Inferior parietal cortex (tissue), 1 donor: ENCODE data around the gene HIPK4.
"Not testable (repeated sequence)": the region's sequence is repeated elsewhere in the genome, so short reads cannot be mapped to it uniquely, and the experiment has no call there.

Experiments
- DNase-seq: peaks from one replicate; pipeline ENCODE4 v3.0.0-alpha.2; 2016; ENCODE audit errors: extremely low spot score

Gene HIPK4

GRCh38 chr19:40390084-40390742, at the start of gene HIPK4:
TSS of gene HIPK4 (minus strand) at chr19:40390181. CDS start at chr19:40389902, 279 bp downstream.
- no peak for DNase-seq

GRCh38 chr19:40438284-40438683, 48.3 kb upstream of the HIPK4 start:
- DNase-seq, result no peak

- peak; percentile 69 for DNase-seq
Measured at GRCh38 chr19:40433391-40434216, 43.6 kb upstream of the HIPK4 start.

- not testable (repeated sequence) for DNase-seq
Measured at GRCh38 chr19:40432760-40433159, 42.8 kb upstream of the HIPK4 start.

- no peak for DNase-seq
Measured at GRCh38 chr19:40431698-40432097, 41.7 kb upstream of the HIPK4 start.

- not testable (repeated sequence) for DNase-seq
Measured at GRCh38 chr19:40430242-40430641, 40.3 kb upstream of the HIPK4 start.

GRCh38 chr19:40428197-40428596, 38.2 kb upstream of the HIPK4 start:
- DNase-seq, result not testable (repeated sequence)

- peak; percentile 99 for DNase-seq
Measured at GRCh38 chr19:40425450-40426287, 35.7 kb upstream of the HIPK4 start, which contains the start of gene SERTAD1. TSS of gene SERTAD1 (minus strand) at chr19:40425992. CDS start at chr19:40423546, 2,446 bp downstream.

- DNase-seq, result peak; percentile 46
Measured at GRCh38 chr19:40424637-40425449, 34.9 kb upstream of the HIPK4 start.

- DNase-seq, result no peak
Measured at GRCh38 chr19:40423938-40424337, 34.0 kb upstream of the HIPK4 start.

- no peak for DNase-seq
Measured at GRCh38 chr19:40422748-40423566, 33.0 kb upstream of the HIPK4 start.

GRCh38 chr19:40421993-40422747, 32.2 kb upstream of the HIPK4 start:
- no peak for DNase-seq

- DNase-seq, result peak; percentile 80
Measured at GRCh38 chr19:40420766-40421765, 31.1 kb upstream of the HIPK4 start.

GRCh38 chr19:40420451-40420765, 30.4 kb upstream of the HIPK4 start:
- no peak for DNase-seq

GRCh38 chr19:40419780-40420179, 29.8 kb upstream of the HIPK4 start:
- DNase-seq, result no peak

GRCh38 chr19:40419066-40419612, 29.2 kb upstream of the HIPK4 start:
- no peak for DNase-seq

GRCh38 chr19:40418040-40418439, 28.1 kb upstream of the HIPK4 start:
- DNase-seq, result no peak

- DNase-seq, result no peak
Measured at GRCh38 chr19:40417643-40417981, 27.6 kb upstream of the HIPK4 start.
